NCI-H345 (cell line): ENCODE measurements around the gene STOML1.

Experiments
- DNase-seq: peaks from one replicate; lab custom pipeline; 2025; lab: John Stamatoyannopoulos, UW

Gene STOML1

DNA sequence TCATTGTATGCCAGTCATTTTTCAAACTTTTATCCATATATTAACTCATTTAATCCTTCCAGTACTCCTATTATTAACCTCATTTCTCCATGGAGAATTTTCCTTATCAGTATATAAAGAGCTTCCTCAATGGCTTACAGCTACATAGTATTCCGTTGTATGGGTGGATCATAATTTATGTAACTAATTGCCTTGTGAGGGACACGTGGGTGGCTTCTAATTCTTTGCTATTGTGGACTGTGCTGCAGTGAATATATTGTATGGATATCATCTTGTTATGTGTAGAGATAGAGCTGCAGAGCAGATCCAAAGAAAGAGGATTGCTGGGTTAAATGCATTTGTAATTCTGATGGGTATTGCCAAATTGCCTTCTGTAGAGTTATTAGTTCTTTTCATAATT, 27.6 kb upstream of the STOML1 start:
- DNase-seq, result no peak

- no peak for DNase-seq
Observed at GRCh38 chr15:74013374-74013894, 21.3 kb upstream of the STOML1 start.

DNA sequence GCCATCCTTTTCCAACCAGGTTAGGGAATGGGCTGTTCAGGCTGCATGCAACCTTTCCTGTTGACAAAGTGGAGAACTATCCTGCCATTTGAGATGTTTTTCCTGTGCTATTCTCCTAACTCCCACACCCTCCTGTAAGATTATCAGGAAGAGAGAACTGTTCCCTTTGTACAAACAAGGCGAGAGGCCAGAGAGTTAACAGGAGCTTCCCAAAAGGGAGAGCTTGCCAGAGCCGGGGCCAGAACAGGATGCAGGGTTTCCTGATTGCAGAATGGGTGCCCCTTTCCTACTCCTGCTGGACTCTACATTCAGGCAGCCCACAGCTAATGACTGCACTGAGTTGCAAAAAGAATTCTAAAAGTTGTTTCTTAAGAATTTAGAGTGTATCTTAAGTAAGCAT, 19.5 kb upstream of the STOML1 start:
- DNase-seq, result no peak

GRCh38 chr15:74010929-74011540, 18.9 kb upstream of the STOML1 start:
- DNase-seq, result no peak

GRCh38 chr15:74008901-74009300, 16.8 kb upstream of the STOML1 start:
- no peak for DNase-seq

GRCh38 chr15:74007820-74008371, 15.8 kb upstream of the STOML1 start:
- DNase-seq, result no peak

- DNase-seq, result no peak
Observed at GRCh38 chr15:74006774-74007639, 14.9 kb upstream of the STOML1 start.

GRCh38 chr15:73997986-73998385, 5.9 kb upstream of the STOML1 start:
- no peak for DNase-seq

DNA sequence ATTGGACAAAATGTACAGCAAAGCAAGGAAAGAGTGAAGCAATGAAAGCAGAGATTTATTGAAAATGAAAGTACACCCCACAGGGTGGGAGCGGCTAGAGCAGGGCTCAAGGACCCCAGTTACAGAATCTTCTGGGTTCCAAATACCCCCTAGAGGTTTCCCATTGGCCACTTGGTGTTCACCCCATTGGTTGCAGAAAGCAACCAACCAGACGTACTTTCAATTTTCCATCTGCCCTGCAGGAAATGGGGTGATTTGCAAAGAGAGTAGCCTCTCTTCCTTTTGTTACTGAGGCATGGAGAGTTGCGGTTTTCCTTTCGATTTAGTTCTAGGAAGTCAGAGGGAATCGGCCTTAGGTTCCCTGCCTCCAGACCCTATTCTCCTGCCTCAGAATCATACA, 4.8 kb upstream of the STOML1 start:
- DNase-seq, result no peak

DNA sequence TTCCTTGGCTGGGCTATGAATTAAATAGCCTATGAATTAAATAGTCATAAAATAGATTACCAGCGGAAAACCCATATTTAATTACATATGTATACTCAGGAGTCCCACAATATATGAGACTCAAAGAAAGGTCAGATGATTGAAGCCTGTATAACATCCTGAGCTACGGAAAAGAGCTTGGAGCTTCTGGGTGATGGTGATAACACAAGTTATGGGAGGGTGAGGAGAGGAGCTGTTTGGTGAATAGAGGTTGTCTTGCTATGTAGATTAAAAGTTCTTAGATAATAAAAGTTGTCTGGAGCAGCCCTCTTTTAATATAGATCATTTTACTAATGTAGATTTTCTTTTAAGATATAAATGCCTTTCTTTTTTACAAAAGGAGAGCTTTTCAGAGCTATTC, 4.2 kb upstream of the STOML1 start:
- DNase-seq, result no peak

DNA sequence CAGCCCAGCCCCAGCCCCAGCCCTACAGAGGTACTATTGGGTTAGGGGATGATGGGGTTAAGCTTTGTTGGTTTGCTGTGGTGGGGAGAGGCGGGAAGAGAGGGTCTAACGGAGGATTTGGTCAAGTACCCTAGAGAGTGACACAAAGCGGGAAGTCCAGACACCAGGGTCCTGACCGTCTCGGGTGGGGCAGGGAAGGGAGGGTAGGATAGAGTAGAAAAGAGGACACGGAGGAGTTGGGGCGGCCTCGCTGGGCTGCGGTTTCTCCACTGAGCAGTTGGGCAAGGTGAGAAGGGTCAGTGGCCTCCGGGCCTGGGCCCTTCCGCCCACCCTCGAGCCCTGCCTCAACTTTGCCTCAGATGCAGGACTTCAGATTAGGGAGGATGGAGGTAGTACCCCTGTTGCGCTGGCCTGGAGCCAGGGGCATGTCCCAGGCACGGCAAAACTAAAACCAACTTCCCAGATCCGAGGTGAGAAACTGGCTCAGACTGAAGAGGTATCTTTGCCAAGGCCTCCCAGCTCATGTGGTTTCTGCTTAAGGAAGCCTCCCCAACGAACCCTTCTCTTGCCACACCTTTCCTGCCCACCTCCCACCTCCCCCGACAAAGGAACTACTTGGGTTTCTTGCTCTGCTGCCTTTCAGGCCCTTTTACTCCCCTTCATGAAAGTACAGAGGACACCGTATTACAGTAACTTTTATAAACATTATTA, 3.0 kb upstream of the STOML1 start:
- DNase-seq, result no peak

DNA sequence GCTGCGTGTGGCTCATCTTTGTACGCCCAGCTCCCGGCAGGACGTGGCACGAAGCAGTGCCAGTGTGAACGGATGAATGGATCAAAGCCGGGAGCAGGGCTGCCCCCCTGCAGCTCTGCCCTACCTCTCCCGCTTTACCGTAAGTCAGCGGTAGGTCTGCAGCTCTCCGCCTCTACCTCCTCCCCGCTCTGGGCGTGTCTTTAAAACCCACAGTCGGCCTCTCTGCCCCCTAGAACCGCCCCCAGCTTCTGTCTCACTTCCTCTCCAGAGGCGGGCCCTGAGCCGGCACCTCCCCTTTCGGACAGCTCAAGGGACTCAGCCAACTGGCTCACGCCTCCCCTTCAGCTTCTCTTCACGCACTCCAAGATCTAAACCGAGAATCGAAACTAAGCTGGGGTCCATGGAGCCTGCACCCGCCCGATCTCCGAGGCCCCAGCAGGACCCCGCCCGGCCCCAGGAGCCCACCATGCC, 2.4 kb upstream of the STOML1 start, which contains the start of gene PML:
TSS of gene PML (plus strand) at position 304 of the 471 bp plus-strand sequence. CDS start at position 401, 97 bp downstream.
- peak; percentile 85 for DNase-seq

- no peak for DNase-seq
Observed at GRCh38 chr15:73993211-73993994, 1.3 kb upstream of the STOML1 start.

DNA sequence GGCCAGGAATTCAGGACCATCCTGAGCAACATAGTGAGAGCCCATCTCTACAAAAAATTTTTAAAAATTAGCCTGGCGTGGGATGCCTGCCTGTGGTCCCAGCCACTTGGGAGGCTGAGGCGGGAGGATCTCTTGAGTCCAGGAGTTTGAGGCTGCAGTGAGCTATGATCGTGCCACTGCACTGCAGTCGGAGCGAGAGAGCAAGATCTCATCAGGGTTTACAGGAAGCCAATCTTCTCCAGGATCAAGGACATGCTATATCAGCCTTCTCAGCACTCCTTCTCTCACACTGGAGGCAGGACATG, 451 bp upstream of the STOML1 start:
- no peak for DNase-seq

GRCh38 chr15:73991260-73991659, 835 bp downstream of the STOML1 start:
- DNase-seq, result no peak

- no peak for DNase-seq
Observed at GRCh38 chr15:73990250-73991005, 1.7 kb downstream of the STOML1 start.

DNA sequence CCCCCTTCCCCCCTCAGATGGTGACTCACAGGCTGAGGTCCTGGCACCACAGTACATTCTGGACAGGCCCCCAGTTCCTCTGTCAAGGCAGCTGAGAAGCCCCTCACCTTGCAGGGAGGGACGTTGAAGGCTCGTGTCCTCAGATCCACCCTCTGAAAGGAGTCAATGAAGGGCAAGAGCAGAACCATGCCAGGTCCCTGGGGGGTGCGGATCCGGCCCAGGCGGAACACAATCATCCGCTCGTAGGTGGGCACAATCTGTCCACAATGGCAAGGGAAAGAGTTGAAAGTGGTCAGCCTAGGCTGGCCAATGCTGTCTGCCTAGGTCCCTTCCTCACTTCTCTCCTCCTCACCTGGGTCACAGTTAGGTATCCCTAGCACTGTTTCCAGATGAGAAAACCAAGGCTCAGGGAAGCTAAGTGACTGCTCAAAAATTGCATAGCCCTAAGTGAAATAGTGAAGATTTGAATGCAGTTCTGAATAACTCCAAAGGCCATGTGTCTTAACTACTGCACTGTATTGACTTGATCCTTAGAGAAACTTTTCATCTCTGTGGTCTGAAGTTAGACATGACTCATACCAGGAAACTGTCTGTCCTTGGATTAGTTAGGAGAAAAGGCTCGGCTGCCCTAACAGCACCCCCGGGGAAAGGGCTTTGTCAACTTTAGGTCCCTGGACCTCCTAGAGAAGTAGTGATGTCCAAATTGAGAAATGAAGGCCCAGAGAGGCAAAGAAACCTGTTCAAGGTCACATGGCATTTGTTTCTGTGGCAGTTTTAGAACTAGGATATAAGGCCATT, 2.9 kb downstream of the STOML1 start:
- DNase-seq, result no peak

- DNase-seq, result no peak
Observed at GRCh38 chr15:73988445-73988969, 3.6 kb downstream of the STOML1 start.

DNA sequence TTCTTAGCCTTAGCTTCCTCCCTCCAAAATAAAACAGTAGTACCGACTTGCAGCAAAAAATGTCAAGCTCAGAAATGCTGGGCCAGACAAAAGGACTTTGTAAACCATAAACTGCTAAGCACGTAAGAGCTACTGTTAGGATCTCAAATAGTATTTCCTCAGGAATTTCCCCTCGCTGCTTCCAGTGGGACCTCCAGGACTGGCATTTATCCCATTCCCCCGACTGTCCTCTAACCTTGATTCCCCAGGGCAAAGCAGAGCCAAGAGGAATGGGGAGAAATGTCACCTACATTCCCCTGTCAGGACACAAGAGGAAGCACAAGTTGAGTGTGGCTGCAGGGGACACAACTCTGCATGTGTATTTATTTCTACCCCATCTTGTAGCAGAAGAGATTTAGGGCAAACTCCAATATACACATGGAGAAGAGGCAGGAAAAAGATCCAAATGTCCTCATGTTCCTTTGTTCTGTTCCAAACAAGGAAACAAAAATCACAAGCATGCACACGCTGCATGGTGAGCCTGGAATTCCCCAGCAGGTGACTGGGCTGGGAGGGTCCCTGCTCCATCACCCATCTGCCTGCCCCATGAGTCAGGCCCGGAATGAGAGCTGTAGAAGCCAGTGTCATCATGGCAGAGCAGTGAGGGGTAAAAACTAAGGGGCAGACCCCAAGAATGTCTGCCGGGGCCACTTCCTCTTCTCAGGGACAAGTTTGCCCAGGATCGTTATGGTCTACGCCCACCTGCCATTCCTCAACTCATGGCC, 4.2 kb downstream of the STOML1 start:
- DNase-seq, result no peak
